SK-N-SH (cell line): ENCODE measurements around the gene TXNDC9. TPM values are rescaled to one million over a fixed set of nuclear protein-coding genes. Genes with fewer than 3 reads are reported as not detected.
"Not testable (repeated sequence)": the region's sequence is repeated elsewhere in the genome, so short reads cannot be mapped to it uniquely, and the experiment has no call there.

Experiments used
- CTCF ChIA-PET: fragments of 300-600, 350-600 bp; formaldehyde crosslinking; extraction: SDS; loops from one replicate; lab custom pipeline; 2021; lab: Yijun Ruan, JAX
- POLR2A ChIA-PET: fragments of 350-600 bp; sonication (Branson Sonifier 250); formaldehyde crosslinking; extraction: SDS; loops from one replicate; lab custom pipeline; 2020; ENCODE audit warnings: antibody characterized with exemption, inconsistent platforms; lab: Yijun Ruan, JAX
- DNase-seq: peaks from one replicate; pipeline ENCODE4 v3.0.0; 2012
- H2AFZ ChIP-seq: fragments of 200-600 bp; sonication (generic); 2 replicates; pipeline ENCODE4 v1.8.1; 2016; ENCODE audit warnings: antibody characterized with exemption, mild to moderate bottlenecking, low read depth
- H3F3A ChIP-seq: fragments of 200-600 bp; sonication (generic); replicated peaks from 2 replicates; pipeline ENCODE3; 2016; ENCODE audit warnings: antibody characterized with exemption, mild to moderate bottlenecking; ENCODE audit not compliant: insufficient read depth
- H3K27ac ChIP-seq, 2 experiments: fragments of 200-500 bp in 1 of 2; fragments of 200-600 bp in 1 of 2; sonication (Bioruptor generic) in 1 of 2; sonication (generic), shearing (Covaris generic) in 1 of 2; 2 replicates each; pipeline versions ENCODE4 v1.5.1 to v1.6.1; 2014 to 2016; ENCODE audit warnings: low read depth in 2 of 2, inconsistent platforms in 1 of 2, low read length in 1 of 2, mild to moderate bottlenecking in 1 of 2, mixed read lengths in 1 of 2
- H3K27me3 ChIP-seq: fragments of 200-600 bp; sonication (generic), shearing (Covaris generic); 2 replicates; pipeline ENCODE4 v1.6.1; 2016; ENCODE audit warnings: mixed run types; ENCODE audit not compliant: insufficient read depth
- H3K36me3 ChIP-seq, 2 experiments: fragments of 200-500 bp in 1 of 2; fragments of 200-600 bp in 1 of 2; sonication (Bioruptor generic) in 1 of 2; sonication (generic) in 1 of 2; replicated peaks in 1 of 2; 2 replicates each; pipeline versions ENCODE3 to v1.5.1; 2014 to 2016; ENCODE audit warnings: low read length in 1 of 2, mild to moderate bottlenecking in 1 of 2; ENCODE audit not compliant: insufficient read depth in 2 of 2, control insufficient read depth in 1 of 2
- H3K4me1 ChIP-seq, 2 experiments: fragments of 200-500 bp in 1 of 2; fragments of 200-600 bp in 1 of 2; sonication (Bioruptor generic) in 1 of 2; sonication (generic), shearing (Covaris generic) in 1 of 2; 2 replicates each; pipeline versions ENCODE4 v1.5.1 to v1.6.1; 2014 to 2016; ENCODE audit warnings: low read depth in 1 of 2, low read length in 1 of 2, mixed run types in 1 of 2; ENCODE audit not compliant: insufficient read depth in 2 of 2, control insufficient read depth in 1 of 2
- H3K4me2 ChIP-seq: fragments of 200-600 bp; sonication (generic), shearing (Covaris generic); 2 replicates; pipeline ENCODE4 v1.6.1; 2017; ENCODE audit warnings: mixed run types
- H3K4me3 ChIP-seq, 2 experiments: fragments of 200-500 bp in 1 of 2; fragments of 200-600 bp in 1 of 2; sonication (Bioruptor generic) in 1 of 2; sonication (generic), shearing (Covaris generic) in 1 of 2; 2 replicates each; pipeline versions ENCODE4 v1.5.1 to v1.8.1; 2014 to 2016; ENCODE audit warnings: low read depth in 2 of 2, inconsistent platforms in 1 of 2, low read length in 1 of 2, mild to moderate bottlenecking in 1 of 2, mixed read lengths in 1 of 2, moderate library complexity in 1 of 2
- H3K79me2 ChIP-seq: fragments of 200-600 bp; sonication (generic); 2 replicates; pipeline ENCODE4 v1.8.1; 2017; ENCODE audit warnings: mild to moderate bottlenecking; ENCODE audit not compliant: insufficient read depth
- H3K9ac ChIP-seq: fragments of 200-600 bp; sonication (generic); 2 replicates; pipeline ENCODE4 v1.6.1; 2017; ENCODE audit warnings: mixed run types
- H3K9me2 ChIP-seq: fragments of 200-600 bp; sonication (generic); 2 replicates; pipeline ENCODE4 v1.6.1; 2017; ENCODE audit warnings: mixed run types
- H3K9me3 ChIP-seq: fragments of 200-600 bp; sonication (generic); 2 replicates; pipeline ENCODE4 v1.6.1; 2017; ENCODE audit warnings: mixed run types, mild to moderate bottlenecking, moderate library complexity
- H4K20me1 ChIP-seq: fragments of 200-600 bp; sonication (generic); 2 replicates; pipeline ENCODE4 v1.6.1; 2017; ENCODE audit warnings: mild to moderate bottlenecking, mixed run types; ENCODE audit not compliant: insufficient read depth
- CTCF ChIP-seq: fragments of 200-600 bp; sonication (generic); IDR thresholded peaks from 2 replicates; pipeline ENCODE4 v1.6.1; 2017; ENCODE audit warnings: antibody characterized with exemption, mild to moderate bottlenecking, moderate library complexity
- ELF1 ChIP-seq: IDR thresholded peaks from 2 replicates; pipeline ENCODE4 v1.4.0; 2012
- EZH2phosphoT487 ChIP-seq: fragments of 200-600 bp; sonication (generic); IDR thresholded peaks from 2 replicates; pipeline ENCODE4 v1.6.1; 2017; ENCODE audit warnings: low read depth, mixed run types, mild to moderate bottlenecking, antibody characterized with exemption, moderate library complexity, borderline replicate concordance
- GABPA ChIP-seq: IDR thresholded peaks from 2 replicates; pipeline ENCODE4 v1.4.0; 2012; ENCODE audit warnings: low read depth, mild to moderate bottlenecking
- MEF2A ChIP-seq: IDR thresholded peaks from 2 replicates; pipeline ENCODE4 v1.4.0; 2012; ENCODE audit warnings: low read depth, borderline replicate concordance
- POLR2AphosphoS5 ChIP-seq: IDR thresholded peaks from 2 replicates; pipeline ENCODE4 v1.6.1; 2012; ENCODE audit warnings: low read depth, low read length
- RFX5 ChIP-seq: IDR thresholded peaks from 2 replicates; pipeline ENCODE4 v1.6.1; 2012; ENCODE audit warnings: mild to moderate bottlenecking, improper control_type of control experiment, low read length
- SMC3 ChIP-seq: IDR thresholded peaks from 2 replicates; pipeline ENCODE4 v1.6.1; 2012; ENCODE audit warnings: low read depth, low read length, improper control_type of control experiment
- TAF1 ChIP-seq: IDR thresholded peaks from 2 replicates; pipeline ENCODE4 v1.6.1; 2012; ENCODE audit warnings: low read depth, mild to moderate bottlenecking, low read length, moderate library complexity, borderline replicate concordance
- ZBTB33 ChIP-seq: IDR thresholded peaks from 2 replicates; pipeline ENCODE4 v1.4.0; 2012; ENCODE audit warnings: low read depth, borderline replicate concordance
- whole genome bisulfite sequencing: methylation state at CpG from one replicate; pipeline ENCODE4 v1.1.6; 2017; ENCODE audit warnings: low lambda C conversion rate; 5-methylcytosine and 5-hydroxymethylcytosine counted together
- polyA plus RNA-seq, 3 experiments: library from polyadenylated mRNA; depleted of rRNA; stranded (reverse); fragments of >200 nt; gene quantifications; 2 replicates each; pipeline ENCODE4 v1.2.3, GENCODE V29; 2012

TXNDC9 gene
- polyA plus RNA-seq, 1 of the 3 experiments (the other 2 are of a cell fraction) = 19.1 TPM

DNA sequence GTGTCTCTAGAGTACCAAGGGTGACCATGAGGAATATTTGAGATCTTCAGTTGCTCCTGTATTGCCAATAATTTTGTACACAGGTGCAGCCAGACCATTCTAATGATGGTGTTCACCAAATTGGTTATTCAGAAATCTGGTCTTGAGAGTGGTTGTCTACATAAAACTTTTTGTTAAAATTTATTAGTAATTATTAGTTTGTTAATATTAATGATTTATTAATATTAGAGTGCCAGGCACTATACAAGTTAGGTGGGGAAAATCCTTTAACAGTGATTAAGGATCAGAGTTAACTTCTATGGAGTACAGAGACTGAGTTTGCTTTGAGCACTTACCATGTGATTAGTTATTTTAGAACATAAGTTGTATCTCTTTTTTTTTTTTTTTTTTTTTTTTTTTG lies 10.1 kb upstream of the TXNDC9 start:
- H4K20me1 ChIP-seq = peaks cover 61% of the 10 kb centered on the region
- no peak overlapping the region for H3K9ac ChIP-seq
- H2AFZ ChIP-seq = no peak overlapping the region
- H3K9me3 ChIP-seq = no peaks in the 10 kb centered on the region
- no peaks in the 10 kb centered on the region for H3K9me2 ChIP-seq
- ChIA-PET CTCF (no interaction called here), POLR2A (no interaction called here)
- no peak overlapping the region for H3K4me3 ChIP-seq
- peaks cover 98% of the 10 kb centered on the region for H3K79me2 ChIP-seq
- no peaks in the 10 kb centered on the region for H3K27me3 ChIP-seq
- no peaks in the 10 kb centered on the region for H3K4me1 ChIP-seq
- no peak overlapping the region for H3K27ac ChIP-seq
- TF ChIP-seq RFX5 (no peak), ZBTB33 (no peak), POLR2AphosphoS5 (no peak), EZH2phosphoT487 (no peak), ELF1 (no peak), SMC3 (no peak), TAF1 (no peak), GABPA (no peak), CTCF (no peak), MEF2A (no peak)
- H3K36me3 ChIP-seq = no peaks in the 10 kb centered on the region
- H3K4me2 ChIP-seq = no peak overlapping the region
- no peak for DNase-seq
- H3F3A ChIP-seq = no peaks in the 10 kb centered on the region

- H3K27me3 ChIP-seq, DNase-seq, H3K27ac ChIP-seq, H3K4me2 ChIP-seq, H3K4me3 ChIP-seq, H3F3A ChIP-seq, H3K9me2 ChIP-seq, H2AFZ ChIP-seq, H3K36me3 ChIP-seq, H3K4me1 ChIP-seq, H3K9ac ChIP-seq, H3K9me3 ChIP-seq, CTCF ChIA-PET: not testable (repeated sequence)
- POLR2A ChIA-PET = interaction anchor here (0.7 kb wide), 1 partner anchor 58 kb away, joined by 7 read pairs; no protein-coding TSS in a partner anchor
- Histone ChIP-seq H3K79me2 (peaks cover 98% of the 10 kb centered on the region), H4K20me1 (peaks cover 59% of the 10 kb centered on the region)
- 97% methylated on average over 7 of the region's 7 CpGs for WGBS
Observed at GRCh38 chr2:99345446-99345845, 9.3 kb upstream of the TXNDC9 start.
